Measurements from ENCODE around the gene OR52M1.

OR52M1 gene

GRCh38 chr11:4565371-4565770 lies 20.4 kb downstream of the OR52M1 start:
- DNase-seq (ENCODE audit: low read depth, low spot score): no peak

- no peak for DNase-seq (ENCODE audit: low read depth, low spot score)
Observed at GRCh38 chr11:4569075-4569474, 24.1 kb downstream of the OR52M1 start.

- no peak for DNase-seq (ENCODE audit: low read depth, low spot score)
Observed at GRCh38 chr11:4576880-4577279, 31.9 kb downstream of the OR52M1 start.

DNA sequence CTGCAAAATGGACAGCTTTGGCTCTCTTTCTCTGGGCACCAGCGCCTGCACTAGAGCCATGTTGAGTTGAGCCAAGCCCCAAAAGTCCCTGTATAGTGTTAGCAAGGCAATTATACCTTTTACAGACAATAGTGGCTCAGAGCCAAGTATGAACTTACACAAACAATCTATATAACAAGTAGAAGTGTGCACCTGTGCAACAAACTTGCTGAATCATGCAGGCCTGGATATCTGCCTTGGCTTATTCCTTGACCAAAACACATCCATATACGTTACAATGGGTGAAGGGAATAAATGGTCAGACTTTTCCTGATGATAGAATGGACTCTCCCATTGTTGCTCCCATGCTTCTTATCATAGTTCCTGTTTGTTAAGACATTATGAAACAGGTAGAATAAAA lies 32.8 kb downstream of the OR52M1 start:
- no peak for DNase-seq (ENCODE audit: low read depth, low spot score)

DNA sequence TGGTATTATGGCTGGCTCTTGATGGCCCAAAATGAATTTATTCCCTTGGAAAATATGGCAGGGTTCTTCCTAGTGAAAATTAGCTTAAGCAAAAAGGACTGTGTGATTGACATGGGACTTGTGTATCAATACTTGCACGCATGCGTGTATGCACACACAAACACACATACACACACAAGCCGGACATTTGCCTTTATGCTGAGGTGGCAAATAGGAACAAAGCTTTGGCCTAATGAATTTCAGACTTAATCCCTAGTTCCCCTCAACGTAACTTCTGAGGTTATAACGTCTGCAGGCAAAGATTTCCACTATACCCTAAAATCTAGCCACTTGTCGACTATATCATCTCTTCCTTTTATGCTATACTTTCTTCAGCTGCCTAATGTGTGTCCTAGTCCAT lies 33.6 kb downstream of the OR52M1 start:
- DNase-seq (ENCODE audit: low read depth, low spot score): no peak

- DNase-seq (ENCODE audit: low read depth, low spot score): no peak
Observed at GRCh38 chr11:4580124-4580523, 35.1 kb downstream of the OR52M1 start.

DNA sequence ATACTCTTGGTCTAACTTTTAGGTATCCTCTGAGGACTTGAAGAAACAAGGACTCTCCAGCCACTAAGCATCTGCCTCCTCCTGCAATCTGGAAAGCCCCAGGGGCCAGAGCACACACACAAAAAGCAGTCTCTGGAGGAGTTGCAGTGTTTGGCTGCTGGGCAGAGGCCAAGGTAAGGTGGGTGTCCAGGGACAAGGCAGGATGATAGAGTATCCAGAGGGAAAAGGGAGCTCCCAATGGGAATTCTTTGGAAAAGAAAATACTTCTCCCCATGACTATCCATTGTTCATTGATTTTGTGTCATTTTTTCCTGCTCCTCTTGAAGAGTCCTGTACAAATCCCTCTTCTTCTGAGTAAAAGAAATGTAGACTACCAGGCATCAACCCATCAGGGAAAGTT lies 36.5 kb downstream of the OR52M1 start, which contains the start of gene OR52I2:
Gene OR52I2, plus strand, starts transcription at position 301 of the 400 bp plus-strand sequence.
- no peak for DNase-seq (ENCODE audit: low read depth, low spot score)

GRCh38 chr11:4589017-4589416 lies 44.0 kb downstream of the OR52M1 start:
- DNase-seq (ENCODE audit: low read depth, low spot score): no peak

GRCh38 chr11:4593739-4594138 lies 48.7 kb downstream of the OR52M1 start, which contains the start of gene OR52I1:
TSS of gene OR52I1 (plus strand) at chr11:4594039. CDS start at chr11:4594039, 0 bp downstream.
- DNase-seq (ENCODE audit: low read depth, low spot score): no peak
